Lower leg skin (tissue), 3 donors: ENCODE results near the gene CITED4.

ENCODE experiments used
- POLR2A ChIP-seq, 2 donors: fragments of 450-650 bp; IDR thresholded peaks; one replicate each; pipeline ENCODE4 v1.6.1; 2016 to 2017; ENCODE audit warnings: antibody characterized with exemption in 2 of 2, mild to moderate bottlenecking in 1 of 2, moderate library complexity in 1 of 2
- TF ChIP-seq, protein P1 (sequence below), 3 donors: fragments of 450-650 bp; IDR thresholded peaks; one replicate each; pipeline ENCODE4 v1.5.1; 2016; ENCODE audit warnings: antibody characterized with exemption in 3 of 3, mild to moderate bottlenecking in 3 of 3, moderate library complexity in 2 of 3

DNA sequence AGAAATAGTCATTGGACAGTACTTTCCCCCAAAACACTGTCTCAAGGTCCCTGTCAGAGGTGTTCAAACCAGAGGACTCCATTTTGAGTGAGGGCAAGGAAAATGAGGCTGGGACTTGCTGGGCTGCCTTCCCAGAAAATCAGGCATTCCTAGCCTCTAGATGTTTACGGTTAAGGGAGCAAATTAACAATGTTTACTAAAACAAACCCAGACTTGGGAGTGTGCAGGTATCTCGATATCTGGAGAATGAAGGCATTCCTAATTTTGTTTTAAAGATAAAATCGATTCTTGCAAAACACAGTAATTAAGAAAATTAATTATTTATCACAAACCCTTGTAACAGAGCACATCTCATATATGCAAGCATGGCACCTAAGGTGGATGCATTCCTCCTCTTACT lies 48.9 kb upstream of the CITED4 start:
- TF ChIP-seq, protein P1, sequence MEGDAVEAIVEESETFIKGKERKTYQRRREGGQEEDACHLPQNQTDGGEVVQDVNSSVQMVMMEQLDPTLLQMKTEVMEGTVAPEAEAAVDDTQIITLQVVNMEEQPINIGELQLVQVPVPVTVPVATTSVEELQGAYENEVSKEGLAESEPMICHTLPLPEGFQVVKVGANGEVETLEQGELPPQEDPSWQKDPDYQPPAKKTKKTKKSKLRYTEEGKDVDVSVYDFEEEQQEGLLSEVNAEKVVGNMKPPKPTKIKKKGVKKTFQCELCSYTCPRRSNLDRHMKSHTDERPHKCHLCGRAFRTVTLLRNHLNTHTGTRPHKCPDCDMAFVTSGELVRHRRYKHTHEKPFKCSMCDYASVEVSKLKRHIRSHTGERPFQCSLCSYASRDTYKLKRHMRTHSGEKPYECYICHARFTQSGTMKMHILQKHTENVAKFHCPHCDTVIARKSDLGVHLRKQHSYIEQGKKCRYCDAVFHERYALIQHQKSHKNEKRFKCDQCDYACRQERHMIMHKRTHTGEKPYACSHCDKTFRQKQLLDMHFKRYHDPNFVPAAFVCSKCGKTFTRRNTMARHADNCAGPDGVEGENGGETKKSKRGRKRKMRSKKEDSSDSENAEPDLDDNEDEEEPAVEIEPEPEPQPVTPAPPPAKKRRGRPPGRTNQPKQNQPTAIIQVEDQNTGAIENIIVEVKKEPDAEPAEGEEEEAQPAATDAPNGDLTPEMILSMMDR (IDR thresholded peaks at IDR 0.05), result no peak
- no peak for TF ChIP-seq POLR2A (IDR thresholded peaks at IDR 0.05)
